AG09309 (cell line): ENCODE measurements around the gene SIRT3.
A peak's percentile ranks its signal among the peaks of the same experiment; 100 is the strongest.
"Not testable (repeated sequence)": the region's sequence is repeated elsewhere in the genome, so short reads cannot be mapped to it uniquely, and the experiment has no call there.

Experiments used
- DNase-seq: peaks from one replicate; pipeline ENCODE4 v3.0.0-alpha.2; 2010; ENCODE audit warnings: low read depth
- H3K4me3 ChIP-seq: 2 replicates; pipeline ENCODE4 v1.5.1; 2011; ENCODE audit warnings: mild to moderate bottlenecking, low read depth, low read length, moderate library complexity; ENCODE audit not compliant: control insufficient read depth
- CTCF ChIP-seq: IDR thresholded peaks from 2 replicates; pipeline ENCODE4 v1.5.1; 2011; ENCODE audit warnings: mild to moderate bottlenecking, low read depth, low read length, inconsistent platforms; ENCODE audit not compliant: insufficient read depth, control insufficient read depth; ENCODE audit errors: missing control alignments

SIRT3 gene

GRCh38 chr11:198236-198806 is 37.8 kb downstream of the SIRT3 start:
- no peak for DNase-seq
- H3K4me3 ChIP-seq, result no peak overlapping the region
- TF ChIP-seq CTCF, result no peak

- no peak overlapping the region for H3K4me3 ChIP-seq
- TF ChIP-seq CTCF, result no peak
- DNase-seq, result no peak
Observed at GRCh38 chr11:197741-198235, 38.4 kb downstream of the SIRT3 start.

GRCh38 chr11:196786-197731 is 39.1 kb downstream of the SIRT3 start:
- TF ChIP-seq CTCF, result no peak
- DNase-seq, result no peak
- no peak overlapping the region for H3K4me3 ChIP-seq

GRCh38 chr11:193481-193880 is 42.7 kb downstream of the SIRT3 start:
- H3K4me3 ChIP-seq, DNase-seq: not testable (repeated sequence)

GRCh38 chr11:192674-193128 is 43.4 kb downstream of the SIRT3 start, which contains the start of gene SCGB1C1:
SCGB1C1 (plus strand) TSS chr11:193078; CDS start chr11:193100, 22 bp downstream.
- not testable (repeated sequence) for DNase-seq, H3K4me3 ChIP-seq

- peak; percentile 35 for TF ChIP-seq CTCF
- not testable (repeated sequence) for DNase-seq, H3K4me3 ChIP-seq
Observed at GRCh38 chr11:191490-192478, 44.4 kb downstream of the SIRT3 start.

- not testable (repeated sequence) for DNase-seq, H3K4me3 ChIP-seq
Observed at GRCh38 chr11:190546-190945, 45.6 kb downstream of the SIRT3 start.

- DNase-seq, H3K4me3 ChIP-seq: not testable (repeated sequence)
Observed at GRCh38 chr11:189843-190311, 46.3 kb downstream of the SIRT3 start.
